ENCODE data around the gene DPP10. TPM values are rescaled to one million over a fixed set of nuclear protein-coding genes. Genes with fewer than 3 reads are reported as not detected.

DPP10 gene
- total and polyA plus RNA-seq, 2 of the 13 experiments (the other 11 are each of a cell fraction or from before 2014, with no cell fraction given): 0.95 to 1.7 TPM

- TF ChIP-seq GABPB1 (CRISPR knock-in tag; IDR thresholded peaks at IDR 0.05): no peak
- TF ChIP-seq ZNF562 (CRISPR knock-in tag; IDR thresholded peaks at IDR 0.05; ENCODE audit: borderline replicate concordance): no peak
These were observed 921.7 kb downstream of the DPP10 start (continued) for GRCh38 chr2:115364093-115364492.

- intact Hi-C loops (cut with micrococcal nuclease; ENCODE audit: unreplicated experiment): no loop called here
- in situ Hi-C loops (cut with HindIII; ENCODE audit: extremely low pct_ligation_motif_present, low pct_unique_long_range_greater_than_20kb): no loop called here
- no peak overlapping the region for H3K4me3 ChIP-seq (replicated peaks in 1 of 3; ENCODE audit: insufficient read depth in 1 of 3, low read depth in 2 of 3, low read length in 3 of 3)
- TF ChIP-seq CEBPB (IDR thresholded peaks at IDR 0.05; ENCODE audit: borderline replicate concordance, low read depth, low read length) (peak; percentile 74), PTBP1 (IDR thresholded peaks at IDR 0.05; ENCODE audit: low read depth, low read length, poor library complexity, severe bottlenecking) (no peak)
- H2AFZ ChIP-seq (ENCODE audit: low read length): no peak overlapping the region
- H3K9me3 ChIP-seq (ENCODE audit: low read length): peaks cover 84% of the 10 kb centered on the region
- ATAC-seq (no peak), FAIRE-seq (no peak), DNase-seq (ENCODE audit: low spot score) (no peak)
- no peak overlapping the region for H3K27ac ChIP-seq (ENCODE audit: extremely low read length, insufficient read depth, low read length)
- H3K4me2 ChIP-seq (ENCODE audit: low read depth, low read length): no peak overlapping the region
- no peaks in the 10 kb centered on the region for H4K20me1 ChIP-seq (ENCODE audit: insufficient read depth, low read length)
- H3K36me3 ChIP-seq (replicated peaks in 1 of 2; ENCODE audit: control insufficient read depth in 1 of 2, insufficient read depth in 2 of 2, low read length in 2 of 2): no peaks in the 10 kb centered on the region
- H3K27me3 ChIP-seq (ENCODE audit: control insufficient read depth in 1 of 2, insufficient read depth in 2 of 2, low read length in 2 of 2): no peaks in the 10 kb centered on the region
- WGBS (ENCODE audit: low lambda C conversion rate): 75% methylated on average over 4 of the region's 4 CpGs
- POLR2A ChIA-PET: no interaction called here
- no peak overlapping the region for H3K9ac ChIP-seq (ENCODE audit: insufficient read depth, low read depth, low read length)
- no peaks in the 10 kb centered on the region for H3K79me2 ChIP-seq (ENCODE audit: insufficient read depth, low read length)
- CTCF ChIA-PET (ENCODE audit: low intra/inter-chr PET ratio, low total read pairs): no interaction called here
- no TSS peak for BruUV-seq (replicated peaks)
- H3K4me1 ChIP-seq (ENCODE audit: insufficient read depth, low read length): no peaks in the 10 kb centered on the region
These were observed 927.0 kb downstream of the DPP10 start for GRCh38 chr2:115369400-115369799.

- DNase-seq (ENCODE audit: low spot score) (no peak), FAIRE-seq (no peak), ATAC-seq (no peak)
- Histone ChIP-seq H3K9me3 (ENCODE audit: low read length) (peaks cover 59% of the 10 kb centered on the region), H4K20me1 (ENCODE audit: insufficient read depth, low read length) (no peaks in the 10 kb centered on the region), H3K27me3 (ENCODE audit: control insufficient read depth in 1 of 2, insufficient read depth in 2 of 2, low read length in 2 of 2) (no peaks in the 10 kb centered on the region), H2AFZ (ENCODE audit: low read length) (no peak overlapping the region), H3K4me1 (ENCODE audit: insufficient read depth, low read length) (no peaks in the 10 kb centered on the region), H3K4me3 (replicated peaks in 1 of 3; ENCODE audit: insufficient read depth in 1 of 3, low read depth in 2 of 3, low read length in 3 of 3) (no peak overlapping the region), H3K36me3 (replicated peaks in 1 of 2; ENCODE audit: control insufficient read depth in 1 of 2, insufficient read depth in 2 of 2, low read length in 2 of 2) (no peaks in the 10 kb centered on the region), H3K27ac (ENCODE audit: extremely low read length, insufficient read depth, low read length) (no peak overlapping the region), H3K9ac (ENCODE audit: insufficient read depth, low read depth, low read length) (no peak overlapping the region), H3K4me2 (ENCODE audit: low read depth, low read length) (no peak overlapping the region), H3K79me2 (ENCODE audit: insufficient read depth, low read length) (no peaks in the 10 kb centered on the region)
- ChIA-PET CTCF (ENCODE audit: low intra/inter-chr PET ratio, low total read pairs) (no interaction called here), POLR2A (no interaction called here)
- WGBS (ENCODE audit: low lambda C conversion rate): 11% methylated on average over 1 of the region's 1 CpG
- intact Hi-C loops (cut with micrococcal nuclease; ENCODE audit: unreplicated experiment): no loop called here
- BruUV-seq (replicated peaks): no TSS peak
- peak; percentile 98 for TF ChIP-seq ZNF841 (CRISPR knock-in tag; IDR thresholded peaks at IDR 0.05; ENCODE audit: borderline replicate concordance)
- TF ChIP-seq ZUFSP (CRISPR knock-in tag; IDR thresholded peaks at IDR 0.05; ENCODE audit: borderline replicate concordance): no peak
- in situ Hi-C loops (cut with HindIII; ENCODE audit: extremely low pct_ligation_motif_present, low pct_unique_long_range_greater_than_20kb): no loop called here
These were observed 932.5 kb downstream of the DPP10 start for GRCh38 chr2:115374981-115375380.

Measured in HepG2 (cell line).